HG03066 (cell line): ENCODE measurements around the gene PRKCH.
A peak's percentile ranks its signal among the peaks of the same experiment; 100 is the strongest.

Source experiments
- ATAC-seq: cut with Tn5 transposase; IDR thresholded peaks from one replicate; pipeline ENCODE4 v1.9.1; 2021; ENCODE audit warnings: low read depth; ENCODE audit not compliant: unreplicated experiment

PRKCH gene

GRCh38 chr14:61417883-61418455, 96.6 kb downstream of the PRKCH start:
- no peak for ATAC-seq

- ATAC-seq: no peak
These were observed 97.4 kb downstream of the PRKCH start for GRCh38 chr14:61418746-61419145.

GRCh38 chr14:61419201-61419600, 97.8 kb downstream of the PRKCH start:
- ATAC-seq: no peak

DNA sequence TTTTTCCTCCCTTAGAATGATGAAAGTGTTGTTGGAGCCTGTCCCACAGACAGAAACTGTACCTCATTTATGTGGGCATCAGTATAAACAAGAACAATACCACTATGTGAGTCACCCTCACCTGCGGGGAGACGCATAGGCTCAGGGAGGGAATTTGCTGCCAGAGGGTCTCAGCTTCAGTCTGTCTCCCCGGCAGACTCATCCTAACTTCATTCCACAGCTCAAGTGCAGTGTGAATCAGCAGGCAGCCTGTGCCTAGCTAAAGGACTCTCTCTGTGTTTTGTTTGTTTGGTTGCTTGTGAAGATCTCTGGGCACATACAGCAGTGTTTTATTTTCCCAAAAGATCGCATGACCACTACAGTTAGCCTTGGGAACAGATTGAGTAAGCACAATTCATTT, 98.9 kb downstream of the PRKCH start:
- ATAC-seq: no peak

DNA sequence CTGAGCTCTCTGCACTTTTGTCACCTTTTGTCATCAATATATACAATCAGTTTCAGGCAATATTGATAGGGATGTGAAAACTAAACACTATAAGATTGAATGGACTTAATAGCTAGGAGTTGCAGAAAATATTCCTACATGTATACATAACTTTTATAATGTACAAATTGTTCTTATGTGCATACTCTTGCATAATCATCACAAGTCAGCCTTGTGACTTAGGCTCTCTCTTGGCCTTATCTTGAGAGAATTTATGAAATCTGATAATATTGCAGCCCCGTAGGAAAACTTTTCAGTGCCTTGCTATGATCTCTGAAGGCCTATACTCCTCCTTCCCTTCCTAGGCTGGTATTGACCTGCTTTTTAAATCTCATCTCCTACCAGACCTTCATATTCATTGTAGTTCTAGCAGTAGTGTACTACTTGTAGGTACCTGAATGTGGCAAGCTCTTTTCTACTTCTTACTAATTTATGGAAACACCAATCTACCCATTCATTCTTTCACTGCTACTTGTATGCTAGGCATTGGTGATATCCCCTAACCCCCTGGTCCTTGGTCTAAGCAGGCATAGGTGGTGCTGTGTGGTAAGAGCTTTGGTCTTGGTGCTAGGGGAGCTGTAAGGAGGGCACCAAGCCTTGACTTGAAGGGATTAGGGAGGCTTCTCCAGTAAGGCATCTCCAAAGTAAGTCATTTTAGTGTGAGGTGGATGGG, 100.0 kb downstream of the PRKCH start:
- no peak for ATAC-seq

DNA sequence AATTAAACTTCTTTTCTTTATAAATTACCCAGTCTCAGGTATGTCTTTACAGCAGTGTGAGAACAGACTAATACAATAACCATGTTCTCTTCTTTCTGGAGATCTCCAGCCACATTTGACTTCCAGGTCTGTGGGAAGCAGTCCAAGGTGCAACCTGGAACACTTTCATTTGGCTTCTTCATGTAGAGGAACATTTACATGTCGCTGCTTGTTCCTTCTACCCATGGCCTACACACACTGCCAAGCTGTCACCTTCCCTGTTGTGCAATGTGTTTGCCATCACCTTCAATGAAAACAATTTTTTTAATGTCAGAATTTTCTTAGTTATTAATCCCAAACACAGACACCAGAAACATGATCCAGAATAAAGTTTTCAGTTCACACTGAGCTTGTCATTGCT, 104.7 kb downstream of the PRKCH start:
- ATAC-seq: no peak

DNA sequence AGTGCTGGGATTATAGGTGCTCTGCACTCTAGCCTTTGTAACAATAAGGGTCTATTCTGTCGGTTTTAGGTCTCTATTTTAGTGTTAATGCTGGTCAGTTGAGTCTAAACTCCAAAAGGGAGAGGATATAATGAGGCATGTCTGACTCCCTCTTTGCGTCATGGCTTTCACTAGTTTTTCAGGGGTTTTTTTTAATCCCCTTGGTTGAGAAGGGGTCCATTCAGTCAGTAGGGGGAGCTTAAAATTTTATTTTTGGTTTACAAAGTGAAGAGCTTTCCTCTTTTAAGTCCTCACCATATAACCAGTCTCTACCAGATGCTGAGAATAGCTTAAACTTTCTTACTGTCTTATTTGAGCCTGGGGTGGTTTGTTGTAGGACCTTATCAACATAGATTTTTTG, 106.9 kb downstream of the PRKCH start:
- no peak for ATAC-seq

DNA sequence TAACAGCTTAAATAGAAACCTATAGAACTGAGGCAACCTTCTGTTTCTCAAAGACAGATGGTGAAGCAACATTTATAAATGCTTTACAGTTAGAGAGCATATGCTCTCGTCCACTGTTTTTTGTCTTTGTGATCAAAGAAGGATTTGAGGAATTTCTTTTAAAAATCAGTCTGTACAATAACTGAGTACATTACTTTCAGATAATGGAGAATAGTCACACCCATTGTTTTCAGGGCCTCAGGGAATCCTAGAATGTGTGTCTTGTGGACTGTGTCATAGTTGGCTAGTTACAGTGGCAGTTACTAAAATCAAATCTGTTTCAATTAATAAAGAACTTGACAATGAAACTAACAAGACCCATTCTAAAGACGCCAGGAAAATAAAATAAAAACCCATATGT, 107.9 kb downstream of the PRKCH start:
- no peak for ATAC-seq

DNA sequence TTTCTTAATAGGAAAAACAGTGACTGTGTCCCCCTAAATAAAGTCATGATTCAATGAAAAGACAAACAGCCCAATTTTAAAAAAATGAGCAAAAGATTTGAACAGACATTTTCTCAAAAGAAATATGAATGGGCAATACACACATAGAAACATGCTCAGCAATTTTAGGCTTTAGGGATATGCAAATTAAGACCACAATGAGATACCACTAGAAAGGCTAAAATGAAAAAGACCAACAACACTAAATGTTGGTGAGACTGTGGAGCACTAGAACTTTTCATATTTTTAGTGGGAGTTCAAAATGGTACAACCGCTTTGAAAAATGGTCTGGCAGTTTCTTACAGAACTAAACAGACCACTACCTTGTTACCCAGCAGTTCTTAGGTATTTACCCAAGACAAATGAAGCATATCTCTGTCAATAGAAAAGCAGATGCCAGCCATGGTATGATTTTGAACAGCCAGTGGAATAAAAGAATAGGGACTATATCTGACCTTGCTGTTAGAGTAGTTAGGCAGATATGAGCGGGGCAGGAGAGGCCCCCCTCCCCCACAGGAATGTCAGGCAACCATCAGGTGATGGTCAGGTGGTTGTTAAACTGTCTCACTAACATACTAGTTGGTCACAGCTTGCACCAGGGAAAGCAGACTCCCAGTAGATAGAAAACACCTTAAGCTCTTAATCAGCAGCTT, 108.8 kb downstream of the PRKCH start:
- ATAC-seq: no peak

DNA sequence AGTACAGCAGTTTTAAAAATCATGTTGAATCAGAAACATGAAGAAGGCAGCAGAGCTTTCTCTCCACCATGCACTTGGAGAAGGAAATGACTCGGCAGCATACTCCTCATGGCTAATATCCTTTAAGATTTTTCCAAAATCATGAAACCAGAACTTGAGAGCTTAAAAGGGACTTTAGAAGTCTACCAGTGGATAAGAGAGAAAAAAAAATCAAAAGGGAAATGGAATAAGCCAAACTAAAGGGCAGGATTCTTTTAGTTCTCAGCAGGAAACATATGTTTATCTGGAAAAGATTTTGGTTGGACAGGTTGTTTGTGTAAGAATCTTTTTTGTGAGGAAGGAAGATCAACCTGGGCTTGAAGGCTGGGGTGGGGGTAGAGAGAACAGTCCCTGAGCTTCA, 111.8 kb downstream of the PRKCH start:
- no peak for ATAC-seq

- ATAC-seq: no peak
These were observed 112.4 kb downstream of the PRKCH start for GRCh38 chr14:61433828-61434227.

DNA sequence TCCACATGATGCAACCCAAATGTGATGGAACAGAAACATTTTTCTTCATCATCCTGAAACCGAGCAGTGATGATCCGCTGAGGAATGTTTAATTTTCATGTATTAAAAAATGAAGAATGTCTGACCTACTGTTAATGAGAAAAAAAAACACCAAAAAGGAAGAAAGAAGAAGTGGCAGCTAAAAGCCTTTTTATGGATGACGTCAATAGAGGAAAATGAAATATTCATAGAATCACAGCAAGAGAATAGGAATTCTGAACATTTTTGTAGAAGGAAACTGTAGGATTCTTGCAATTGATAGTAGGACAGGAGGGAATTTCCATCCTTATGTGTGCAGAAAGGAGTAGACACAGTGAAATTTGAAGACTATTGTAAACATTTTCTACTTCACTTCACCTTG, 112.9 kb downstream of the PRKCH start:
- no peak for ATAC-seq

DNA sequence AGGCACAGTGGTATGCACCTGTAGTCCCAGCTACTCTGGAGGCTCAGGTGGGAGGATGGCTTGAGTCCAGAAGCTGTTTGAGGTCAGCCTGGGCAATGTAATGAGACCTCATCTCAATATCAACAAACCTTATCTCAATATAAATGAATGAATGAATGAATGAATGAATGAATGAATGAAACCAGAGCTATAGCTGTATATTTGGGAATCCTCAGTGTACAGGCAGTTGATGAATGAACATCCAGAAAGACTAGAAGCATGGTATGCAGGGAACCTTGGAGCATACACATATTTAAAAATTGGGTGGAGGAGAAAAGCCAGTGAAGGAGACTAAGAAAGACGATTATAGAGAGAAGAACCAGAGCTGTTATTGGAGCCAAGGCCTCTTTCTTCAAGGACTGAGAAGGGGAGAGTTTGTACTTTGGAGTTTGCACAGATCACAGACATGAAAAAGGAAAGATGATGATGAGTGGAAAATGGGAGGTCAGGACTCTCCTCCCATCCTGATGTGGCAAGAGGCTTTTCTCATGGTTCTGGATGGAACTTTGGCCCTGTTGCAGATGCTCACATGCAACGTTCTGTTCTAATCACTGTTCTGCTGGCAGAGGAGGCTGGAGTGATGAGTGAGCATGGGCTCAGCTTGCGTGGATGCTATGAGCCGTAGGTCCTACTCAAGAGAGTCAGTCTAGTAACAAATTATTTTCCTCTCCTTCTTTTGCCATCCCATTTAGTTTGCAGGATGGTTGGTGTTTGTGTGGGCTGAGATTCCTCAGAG, 114.4 kb downstream of the PRKCH start:
- no peak for ATAC-seq

- ATAC-seq: no peak
These were observed 116.0 kb downstream of the PRKCH start for GRCh38 chr14:61437381-61437780.

GRCh38 chr14:61438036-61438435, 116.7 kb downstream of the PRKCH start:
- ATAC-seq: no peak

- ATAC-seq: peak; percentile 44
These were observed 117.1 kb downstream of the PRKCH start for GRCh38 chr14:61438497-61438859.

DNA sequence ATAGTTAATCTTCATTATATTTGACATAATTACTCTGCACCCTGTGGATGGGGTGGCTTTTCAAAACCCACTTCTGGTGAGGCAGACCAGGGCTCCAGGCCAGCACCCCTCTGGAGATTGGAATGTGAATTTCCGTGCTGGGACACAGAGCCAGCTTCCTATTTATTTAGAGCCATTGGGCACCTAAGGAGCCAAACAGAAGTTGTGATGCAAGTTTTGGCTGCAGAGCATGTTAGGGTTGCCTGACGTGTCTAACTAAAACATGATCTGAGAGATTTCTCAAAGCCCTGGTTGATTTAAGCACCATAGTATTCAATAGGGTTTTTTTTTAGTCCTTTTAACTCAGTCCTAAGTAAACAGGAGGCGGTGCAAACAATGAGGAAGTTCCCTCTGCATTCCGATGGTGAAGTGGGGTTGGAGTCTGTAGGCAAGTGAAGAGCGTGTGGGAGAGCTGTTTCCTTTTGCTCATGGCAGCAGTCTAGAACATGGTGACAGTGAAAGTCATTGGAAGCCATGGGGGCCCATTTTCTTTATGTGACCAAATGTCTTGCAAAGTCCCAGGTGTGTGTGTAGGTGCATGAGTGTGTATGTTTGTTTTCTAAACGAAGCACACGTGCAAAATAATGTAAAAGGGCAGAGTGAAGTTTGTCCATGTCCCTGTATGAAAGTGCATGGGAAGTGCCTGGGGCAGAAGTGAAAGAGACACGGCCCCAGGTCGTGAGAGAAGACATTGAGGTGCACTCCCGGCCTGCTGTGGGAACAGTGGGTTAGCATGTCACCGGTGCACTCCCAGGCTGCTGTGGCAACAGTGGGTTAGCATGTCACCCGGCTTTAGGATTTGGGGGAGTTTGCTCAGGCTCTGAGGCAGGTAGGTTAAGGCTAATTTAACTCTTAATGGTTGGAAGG, 117.7 kb downstream of the PRKCH start:
- peak; percentile 55 for ATAC-seq

GRCh38 chr14:61439779-61440418, 118.5 kb downstream of the PRKCH start:
- ATAC-seq: no peak

- no peak for ATAC-seq
These were observed 122.1 kb downstream of the PRKCH start for GRCh38 chr14:61443481-61443880.
